Thymus (tissue), 11 donors: ENCODE measurements around the gene ADGRD2. TPM values are rescaled to one million over a fixed set of nuclear protein-coding genes. Genes with fewer than 3 reads are reported as not detected.

Experiments used
- DNase-seq, 9 donors: peaks; one replicate each; pipeline ENCODE4 v3.0.0-alpha.2; 2013; ENCODE audit warnings: low spot score in 9 of 9, low read depth in 6 of 9, missing footprints in 1 of 9
- H3K27ac ChIP-seq, 2 donors: one replicate each; pipeline ENCODE4 v1.5.1; 2013; ENCODE audit warnings: control low read depth in 1 of 2, low read depth in 1 of 2, low read length in 1 of 2, mild to moderate bottlenecking in 1 of 2, moderate library complexity in 1 of 2
- H3K27me3 ChIP-seq, 2 donors: one replicate each; pipeline ENCODE4 v1.5.1; 2013; ENCODE audit warnings: low read length in 1 of 2; ENCODE audit not compliant: control insufficient read depth in 2 of 2, insufficient read depth in 1 of 2
- H3K36me3 ChIP-seq, 2 donors: one replicate each; pipeline ENCODE4 v1.5.1; 2013; ENCODE audit warnings: low read length in 1 of 2, mild to moderate bottlenecking in 1 of 2, moderate library complexity in 1 of 2; ENCODE audit not compliant: control insufficient read depth in 2 of 2, insufficient read depth in 2 of 2
- H3K4me1 ChIP-seq, 2 donors: one replicate each; pipeline ENCODE4 v1.5.1; 2013; ENCODE audit warnings: low read length in 2 of 2; ENCODE audit not compliant: control insufficient read depth in 2 of 2, insufficient read depth in 2 of 2
- H3K4me3 ChIP-seq, 2 donors: one replicate each; pipeline ENCODE4 v1.5.1; 2013; ENCODE audit warnings: low read length in 2 of 2, control low read depth in 1 of 2, mild to moderate bottlenecking in 1 of 2
- H3K9me3 ChIP-seq, 2 donors: one replicate each; pipeline ENCODE4 v1.5.1; 2013; ENCODE audit warnings: low read length in 1 of 2, mild to moderate bottlenecking in 1 of 2; ENCODE audit not compliant: control insufficient read depth in 2 of 2, insufficient read depth in 1 of 2
- WGBS: extraction: QIAGEN DNeasy Blood & Tissue Kit; methylation state at CpG from one replicate; pipeline ENCODE4 v1.1.7; 2013; 5-methylcytosine and 5-hydroxymethylcytosine counted together
- polyA plus RNA-seq: library from polyadenylated mRNA; stranded (reverse); fragments of 200-250 nt; gene quantifications from one replicate; pipeline ENCODE4 v1.2.3, GENCODE V29; 2013
- total RNA-seq: library from RNA; stranded (reverse); fragments of 120-200 nt; gene quantifications from one replicate; pipeline ENCODE4 v1.2.4, GENCODE V29; 2013
- donor health status: healthy.

The ADGRD2 gene
- total and polyA plus RNA-seq, 2 donors = 0.09 to 0.50 TPM

GRCh38 chr9:124452326-124452725, 2.1 kb downstream of the ADGRD2 start:
- Histone ChIP-seq H3K27ac (no peak overlapping the region), H3K36me3 (no peaks in the 10 kb centered on the region), H3K4me1 (peaks cover 0 to 10% of the 10 kb centered on the region in 2 donors), H3K9me3 (peaks cover 0 to 4% of the 10 kb centered on the region in 2 donors), H3K27me3 (peaks cover 34 to 68% of the 10 kb centered on the region in 2 donors), H3K4me3 (no peak overlapping the region)
- no peak for DNase-seq
- WGBS = 87% methylated on average over 19 of the region's 19 CpGs

- H3K27me3 ChIP-seq = peaks cover 34 to 67% of the 10 kb centered on the region in 2 donors
- DNase-seq = no peak
- WGBS = 43% methylated on average over 85 of the region's 85 CpGs
- H3K9me3 ChIP-seq = peaks cover 0 to 4% of the 10 kb centered on the region in 2 donors
- H3K27ac ChIP-seq = no peak overlapping the region
- H3K4me3 ChIP-seq = no peak overlapping the region
- peaks cover 0 to 10% of the 10 kb centered on the region in 2 donors for H3K4me1 ChIP-seq
- H3K36me3 ChIP-seq = no peaks in the 10 kb centered on the region
These were observed 2.8 kb downstream of the ADGRD2 start for GRCh38 chr9:124452841-124453585.

GRCh38 chr9:124453586-124454191, 3.4 kb downstream of the ADGRD2 start:
- DNase-seq = no peak
- peaks cover 0 to 4% of the 10 kb centered on the region in 2 donors for H3K9me3 ChIP-seq
- no peaks in the 10 kb centered on the region for H3K36me3 ChIP-seq
- H3K27me3 ChIP-seq = peaks cover 34 to 60% of the 10 kb centered on the region in 2 donors
- H3K4me3 ChIP-seq = no peak overlapping the region
- WGBS = 35% methylated on average over 35 of the region's 35 CpGs
- H3K4me1 ChIP-seq = peaks cover 0 to 10% of the 10 kb centered on the region in 2 donors
- H3K27ac ChIP-seq = no peak overlapping the region

GRCh38 chr9:124454296-124454695, 4.0 kb downstream of the ADGRD2 start:
- Histone ChIP-seq H3K27ac (no peak overlapping the region), H3K4me3 (no peak overlapping the region), H3K9me3 (peaks cover 0 to 4% of the 10 kb centered on the region in 2 donors), H3K36me3 (no peaks in the 10 kb centered on the region), H3K27me3 (peaks cover 34 to 56% of the 10 kb centered on the region in 2 donors), H3K4me1 (peaks cover 0 to 10% of the 10 kb centered on the region in 2 donors)
- WGBS = 89% methylated on average over 9 of the region's 9 CpGs
- DNase-seq = no peak

GRCh38 chr9:124454791-124455443, 4.7 kb downstream of the ADGRD2 start:
- no peak for DNase-seq
- Histone ChIP-seq H3K4me3 (no peak overlapping the region), H3K4me1 (peaks cover 0 to 10% of the 10 kb centered on the region in 2 donors), H3K27ac (no peak overlapping the region), H3K9me3 (peaks cover 0 to 4% of the 10 kb centered on the region in 2 donors), H3K27me3 (peaks cover 31 to 49% of the 10 kb centered on the region in 2 donors), H3K36me3 (no peaks in the 10 kb centered on the region)
- WGBS = 93% methylated on average over 14 of the region's 14 CpGs

GRCh38 chr9:124455820-124456219, 5.6 kb downstream of the ADGRD2 start:
- no peaks in the 10 kb centered on the region for H3K9me3 ChIP-seq

GRCh38 chr9:124456341-124457078, 6.3 kb downstream of the ADGRD2 start:
- WGBS = 89% methylated on average over 15 of the region's 15 CpGs
- Histone ChIP-seq H3K4me3 (no peak overlapping the region), H3K27ac (no peak overlapping the region), H3K27me3 (peaks cover 24 to 33% of the 10 kb centered on the region in 2 donors), H3K4me1 (no peaks in the 10 kb centered on the region), H3K36me3 (no peaks in the 10 kb centered on the region), H3K9me3 (no peaks in the 10 kb centered on the region)
- DNase-seq = no peak

More at GRCh38 chr9:124455820-124456219, 5.6 kb downstream of the ADGRD2 start:
- WGBS = 89% methylated on average over 7 of the region's 7 CpGs
- no peak overlapping the region for H3K27ac ChIP-seq
- peaks cover 0 to 4% of the 10 kb centered on the region in 2 donors for H3K4me1 ChIP-seq
- H3K36me3 ChIP-seq = no peaks in the 10 kb centered on the region
- no peak for DNase-seq
- H3K27me3 ChIP-seq = peaks cover 28 to 40% of the 10 kb centered on the region in 2 donors
- no peak overlapping the region for H3K4me3 ChIP-seq

- peaks cover 22 to 29% of the 10 kb centered on the region in 2 donors for H3K27me3 ChIP-seq
- H3K9me3 ChIP-seq = no peaks in the 10 kb centered on the region
- H3K36me3 ChIP-seq = no peaks in the 10 kb centered on the region
- no peaks in the 10 kb centered on the region for H3K4me1 ChIP-seq
- H3K4me3 ChIP-seq = no peak overlapping the region
- no peak for DNase-seq
- WGBS = 94% methylated on average over 18 of the region's 18 CpGs
- H3K27ac ChIP-seq = no peak overlapping the region
These were observed 7.0 kb downstream of the ADGRD2 start for GRCh38 chr9:124457079-124457886.
